Tibial artery (tissue), 4 donors: ENCODE results near the gene CIITA.
A peak's percentile ranks its signal among the peaks of the same experiment; 100 is the strongest.
"Not testable (repeated sequence)": the region's sequence is repeated elsewhere in the genome, so short reads cannot be mapped to it uniquely, and the experiment has no call there.

ENCODE experiments used
- DNase-seq, 2 donors: peaks; one replicate each; pipeline ENCODE4 v3.0.0-alpha.2; 2019
- H3K27ac ChIP-seq, 2 donors: fragments of 200-600 bp; sonication (generic) in 1 of 2; 1 replicate in 1 of 2; 2 replicates in 1 of 2; pipeline ENCODE4 v1.5.1; 2018 to 2019; ENCODE audit warnings: mild to moderate bottlenecking in 1 of 2
- H3K27me3 ChIP-seq, 2 donors: fragments of 200-600 bp; sonication (generic) in 1 of 2; one replicate each; pipeline versions ENCODE4 v1.5.1 to v1.6.0; 2016 to 2019
- H3K36me3 ChIP-seq, 3 donors: fragments of 200-600 bp; sonication (generic) in 2 of 3; one replicate each; pipeline ENCODE4 v1.5.1; 2016 to 2019; ENCODE audit warnings: mild to moderate bottlenecking in 2 of 3
- H3K4me1 ChIP-seq, 4 donors: fragments of 200-600 bp; sonication (generic) in 2 of 4; 1 replicate in 3 of 4; 2 replicates in 1 of 4; pipeline ENCODE4 v1.5.1; 2016 to 2019
- H3K4me3 ChIP-seq, 2 donors: fragments of 200-600 bp; sonication (generic) in 1 of 2; 1 replicate in 1 of 2; 2 replicates in 1 of 2; pipeline ENCODE4 v1.5.1; 2018 to 2019; ENCODE audit warnings: mild to moderate bottlenecking in 2 of 2
- H3K9me3 ChIP-seq, 3 donors: fragments of 200-600 bp; sonication (generic) in 1 of 3; one replicate each; pipeline ENCODE4 v1.5.1; 2016 to 2019
- CTCF ChIP-seq, 2 experiments: fragments of 200-600 bp in 1 of 2; fragments of 450-650 bp in 1 of 2; IDR thresholded peaks; one replicate each; pipeline ENCODE4 v1.5.1; 2017 to 2019; ENCODE audit warnings: antibody characterized with exemption in 2 of 2, mild to moderate bottlenecking in 1 of 2, moderate library complexity in 1 of 2
- intact Hi-C: fragments of 100-400 bp; cut with DNase I; formaldehyde crosslinking; loops from one replicate; pipeline ENCODE4 v1.15.0; 2023; ENCODE audit warnings: low total_unique reads

Gene CIITA

GRCh38 chr16:10922328-10923145 lies 45.5 kb downstream of the CIITA start:
- no peaks in the 10 kb centered on the region for H3K27me3 ChIP-seq
- no peaks in the 10 kb centered on the region for H3K9me3 ChIP-seq
- DNase-seq = peak; percentile 69 to 88
- H3K4me3 ChIP-seq = no peak overlapping the region
- peaks cover 0 to 59% (median 44%) of the 10 kb centered on the region in 4 donors for H3K4me1 ChIP-seq
- peaks cover 15 to 34% (median 30%) of the 10 kb centered on the region in 3 donors for H3K36me3 ChIP-seq
- intact Hi-C loops = loop anchor here (5.0 kb wide), 1 partner anchor 405 kb away; no protein-coding TSS in a partner anchor
- H3K27ac ChIP-seq = peak overlapping the region; percentile 59 to 74
- TF ChIP-seq CTCF (IDR thresholded peaks at IDR 0.05) = no peak

- H3K27ac ChIP-seq = peak overlapping the region; percentile 59 to 74
- no peak for TF ChIP-seq CTCF (IDR thresholded peaks at IDR 0.05)
- DNase-seq = no peak
- no peaks in the 10 kb centered on the region for H3K27me3 ChIP-seq
- intact Hi-C loops = loop anchor here (5.0 kb wide), 1 partner anchor 406 kb away; no protein-coding TSS in a partner anchor
- H3K36me3 ChIP-seq = peaks cover 21 to 40% (median 37%) of the 10 kb centered on the region in 3 donors
- H3K4me1 ChIP-seq = peaks cover 0 to 57% (median 43%) of the 10 kb centered on the region in 4 donors
- H3K9me3 ChIP-seq = no peaks in the 10 kb centered on the region
- no peak overlapping the region for H3K4me3 ChIP-seq
Measured at GRCh38 chr16:10923146-10923649, 46.2 kb downstream of the CIITA start.

- H3K4me1 ChIP-seq = peaks cover 0 to 52% (median 38%) of the 10 kb centered on the region in 4 donors
Measured at GRCh38 chr16:10923650-10924214, 46.7 kb downstream of the CIITA start.

GRCh38 chr16:10925285-10925684 lies 48.3 kb downstream of the CIITA start:
- H3K4me1 ChIP-seq = peaks cover 0 to 52% (median 41%) of the 10 kb centered on the region in 4 donors
- intact Hi-C loops = not testable (repeated sequence)

More at GRCh38 chr16:10923650-10924214, 46.7 kb downstream of the CIITA start:
- DNase-seq = peak; percentile 81 to 92
- Histone ChIP-seq H3K36me3 (peaks cover 27 to 46% (median 42%) of the 10 kb centered on the region in 3 donors), H3K4me3 (no peak overlapping the region), H3K27ac (peak overlapping the region; percentile 59 to 74), H3K27me3 (no peaks in the 10 kb centered on the region), H3K9me3 (no peaks in the 10 kb centered on the region)
- intact Hi-C loops = loop anchor here (5.0 kb wide), 1 partner anchor 406 kb away; no protein-coding TSS in a partner anchor
- no peak for TF ChIP-seq CTCF (IDR thresholded peaks at IDR 0.05)

GRCh38 chr16:10926094-10926493 lies 49.1 kb downstream of the CIITA start:
- no peak for TF ChIP-seq CTCF (IDR thresholded peaks at IDR 0.05)
- intact Hi-C loops = no loop called here
- H3K4me1 ChIP-seq = peaks cover 0 to 49% (median 42%) of the 10 kb centered on the region in 4 donors
- H3K27me3 ChIP-seq = no peaks in the 10 kb centered on the region
- no peaks in the 10 kb centered on the region for H3K9me3 ChIP-seq
- H3K4me3 ChIP-seq = no peak overlapping the region
- no peak overlapping the region for H3K27ac ChIP-seq
- peaks cover 31 to 66% (median 48%) of the 10 kb centered on the region in 3 donors for H3K36me3 ChIP-seq
- DNase-seq = no peak

More at GRCh38 chr16:10925285-10925684, 48.3 kb downstream of the CIITA start:
- H3K4me3 ChIP-seq, DNase-seq, H3K9me3 ChIP-seq, H3K27me3 ChIP-seq: not testable (repeated sequence)
- Histone ChIP-seq H3K36me3 (peaks cover 31 to 59% (median 48%) of the 10 kb centered on the region in 3 donors), H3K27ac (peak overlapping the region in 1 of 2 donors; percentile 74)
